PC-3 (cell line): Measurements from ENCODE around the gene C1QL1. TPM values are rescaled to one million over a fixed set of nuclear protein-coding genes. Genes with fewer than 3 reads are reported as not detected.

Experiments
- ATAC-seq: fragments of 200-7000 bp; cut with Tn5 transposase; 2 replicates; pipeline ENCODE4 v1.9.1; 2020; ENCODE audit warnings: mild to moderate bottlenecking, moderate library complexity
- BruUV-seq: library from RNA; stranded (reverse); fragments of 400-500 nt; replicated peaks from 2 replicates; lab custom pipeline; 2021; lab: Mats Ljungman, UMichigan
- CTCF ChIA-PET: fragments of 300-600 bp; sonication (Branson Sonifier 250); formaldehyde crosslinking; loops from one replicate; lab custom pipeline; 2022; ENCODE audit warnings: antibody characterized with exemption; lab: Charles Lee
- POLR2A ChIA-PET: fragments of 300-600 bp; sonication (Branson Sonifier 250); formaldehyde crosslinking; loops from one replicate; lab custom pipeline; 2022; ENCODE audit warnings: antibody characterized with exemption; ENCODE audit not compliant: unreplicated experiment; lab: Charles Lee
- DNase-seq: peaks from one replicate; pipeline ENCODE4 v3.0.0-alpha.2; 2015
- H2AFZ ChIP-seq: fragments of 300-600 bp; sonication (generic); 2 replicates; pipeline ENCODE4 v1.6.0; 2016; ENCODE audit warnings: antibody characterized with exemption, low read length
- H3F3A ChIP-seq: fragments of 300-600 bp; sonication (generic); one replicate; pipeline ENCODE4 v1.6.0; 2017; ENCODE audit warnings: antibody characterized with exemption, low read length, control low read depth, mild to moderate bottlenecking; ENCODE audit not compliant: unreplicated experiment
- H3K27ac ChIP-seq: fragments of 300-600 bp; sonication (generic); 2 replicates; pipeline ENCODE4 v1.5.1; 2016; ENCODE audit warnings: mild to moderate bottlenecking, low read length
- H3K27me3 ChIP-seq: fragments of 300-600 bp; sonication (generic); 2 replicates; pipeline ENCODE4 v1.6.1; 2016; ENCODE audit warnings: low read length, mixed read lengths
- H3K36me3 ChIP-seq: fragments of 300-600 bp; sonication (generic); 2 replicates; pipeline ENCODE4 v1.6.1; 2016; ENCODE audit warnings: low read depth, mixed run types, low read length, mixed read lengths
- H3K4me1 ChIP-seq: fragments of 300-600 bp; sonication (generic); 2 replicates; pipeline ENCODE4 v1.5.1; 2016; ENCODE audit warnings: low read length; ENCODE audit not compliant: insufficient read depth
- H3K4me2 ChIP-seq: fragments of 300-600 bp; sonication (generic); 2 replicates; pipeline ENCODE4 v1.6.0; 2016; ENCODE audit warnings: low read length
- H3K4me3 ChIP-seq: fragments of 300-600 bp; sonication (generic); 2 replicates; pipeline ENCODE4 v1.5.1; 2016; ENCODE audit warnings: mild to moderate bottlenecking, low read length, mixed read lengths
- H3K79me2 ChIP-seq: fragments of 300-600 bp; sonication (generic); 2 replicates; pipeline ENCODE4 v1.6.1; 2017; ENCODE audit warnings: low read length, mixed read lengths
- H3K9ac ChIP-seq: fragments of 300-600 bp; sonication (generic); 2 replicates; pipeline ENCODE4 v1.6.0; 2016; ENCODE audit warnings: mild to moderate bottlenecking, low read length
- H3K9me2 ChIP-seq: fragments of 300-600 bp; sonication (generic); replicated peaks from 2 replicates; pipeline ENCODE4 v1.6.1; 2016; ENCODE audit warnings: mixed run types, low read length, mixed read lengths
- H3K9me3 ChIP-seq: fragments of 300-600 bp; sonication (generic); 2 replicates; pipeline ENCODE4 v1.6.1; 2016; ENCODE audit warnings: low read length, mixed read lengths
- H4K20me1 ChIP-seq: fragments of 300-600 bp; sonication (generic); 2 replicates; pipeline ENCODE4 v1.6.1; 2016; ENCODE audit warnings: low read length, mixed read lengths
- EZH2 ChIP-seq: fragments of 300-600 bp; sonication (generic); IDR thresholded peaks from one replicate; pipeline ENCODE4 v1.6.1; 2017; ENCODE audit warnings: antibody characterized with exemption, mild to moderate bottlenecking, low read length; ENCODE audit not compliant: unreplicated experiment
- EZH2phosphoT487 ChIP-seq: fragments of 300-600 bp; sonication (generic); IDR thresholded peaks from 2 replicates; pipeline ENCODE4 v1.6.1; 2018; ENCODE audit warnings: mild to moderate bottlenecking, antibody characterized with exemption, low read length, borderline replicate concordance
- intact Hi-C: fragments of 100-400 bp; cut with micrococcal nuclease; formaldehyde crosslinking; loops from 2 replicates; pipeline ENCODE4 v1.9.0; 2023
- total RNA-seq: library from RNA; depleted of rRNA; stranded (reverse); fragments of >200 nt; gene quantifications from 2 replicates; pipeline ENCODE4 v1.2.3, GENCODE V29; 2014
- TF ChIP-seq, protein P1 (sequence below): fragments of 300-600 bp; sonication (generic); conservative IDR thresholded peaks from 2 replicates; pipeline ENCODE4 v1.5.1; 2017; ENCODE audit warnings: antibody characterized with exemption, low read depth, mild to moderate bottlenecking, low read length

C1QL1 gene
- total RNA-seq, 1 experiment from 2014 or later, result 2.8 TPM

DNA sequence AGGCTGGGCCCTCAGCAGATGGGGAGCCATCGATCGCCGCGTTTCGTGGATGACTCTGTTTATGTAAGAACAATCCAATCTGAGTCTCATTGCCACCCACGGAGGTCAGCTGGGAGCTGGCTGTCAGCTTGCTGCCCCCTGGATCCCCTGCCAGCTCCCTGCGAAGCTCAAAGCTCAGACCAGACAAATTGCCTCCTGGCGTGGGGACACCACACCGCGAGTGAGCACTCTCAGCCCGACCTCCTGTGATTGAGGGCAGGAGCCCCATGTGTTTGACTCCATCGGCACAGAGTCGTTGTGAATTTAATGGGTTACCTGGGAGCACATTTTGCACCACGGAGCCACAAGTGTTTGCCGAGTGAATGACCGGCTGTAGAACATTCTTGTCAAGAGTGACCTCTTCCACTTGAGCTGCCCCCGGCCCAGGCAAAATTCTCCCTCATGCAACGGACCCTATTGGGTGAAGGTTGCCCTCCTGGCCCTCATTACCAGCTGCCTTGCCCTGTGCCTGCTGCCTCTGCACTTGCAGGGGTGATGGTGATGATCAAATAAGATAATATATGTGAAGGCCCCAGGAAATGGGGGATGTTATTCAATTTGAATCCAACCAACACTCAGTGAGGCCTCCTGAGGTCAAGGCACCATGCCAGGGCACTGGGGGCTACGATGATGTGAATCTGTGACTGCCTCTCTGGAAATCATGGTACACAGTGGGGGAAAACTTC lies 45.2 kb downstream of the C1QL1 start:
- POLR2A ChIA-PET, result interaction anchor here (0.5 to 0.7 kb wide), 4 partner anchors 18 to 240 kb away, joined by 3 to 18 read pairs (median 4); no protein-coding TSS in a partner anchor
- Histone ChIP-seq H4K20me1 (no peaks in the 10 kb centered on the region), H3K9me2 (no peaks in the 10 kb centered on the region), H3K27ac (no peak overlapping the region), H3F3A (peaks cover 7% of the 10 kb centered on the region), H3K36me3 (peaks cover 23% of the 10 kb centered on the region), H3K79me2 (no peaks in the 10 kb centered on the region), H3K27me3 (no peaks in the 10 kb centered on the region), H3K4me2 (no peak overlapping the region), H3K9ac (no peak overlapping the region), H2AFZ (no peak overlapping the region), H3K4me3 (no peak overlapping the region), H3K9me3 (no peaks in the 10 kb centered on the region), H3K4me1 (0 out of 2 replicates have a peak, but pooled peaks cover 3% of the 10 kb centered on the region)
- no TSS peak for BruUV-seq
- no peak for ATAC-seq
- intact Hi-C loops, result loop anchor here (5.0 kb wide), 1 partner anchor 209 kb away; the partner anchor contains the start of gene PLCD3
- no peak for DNase-seq
- TF ChIP-seq EZH2 (no peak), EZH2phosphoT487 (no peak)
- TF ChIP-seq, protein P1, sequence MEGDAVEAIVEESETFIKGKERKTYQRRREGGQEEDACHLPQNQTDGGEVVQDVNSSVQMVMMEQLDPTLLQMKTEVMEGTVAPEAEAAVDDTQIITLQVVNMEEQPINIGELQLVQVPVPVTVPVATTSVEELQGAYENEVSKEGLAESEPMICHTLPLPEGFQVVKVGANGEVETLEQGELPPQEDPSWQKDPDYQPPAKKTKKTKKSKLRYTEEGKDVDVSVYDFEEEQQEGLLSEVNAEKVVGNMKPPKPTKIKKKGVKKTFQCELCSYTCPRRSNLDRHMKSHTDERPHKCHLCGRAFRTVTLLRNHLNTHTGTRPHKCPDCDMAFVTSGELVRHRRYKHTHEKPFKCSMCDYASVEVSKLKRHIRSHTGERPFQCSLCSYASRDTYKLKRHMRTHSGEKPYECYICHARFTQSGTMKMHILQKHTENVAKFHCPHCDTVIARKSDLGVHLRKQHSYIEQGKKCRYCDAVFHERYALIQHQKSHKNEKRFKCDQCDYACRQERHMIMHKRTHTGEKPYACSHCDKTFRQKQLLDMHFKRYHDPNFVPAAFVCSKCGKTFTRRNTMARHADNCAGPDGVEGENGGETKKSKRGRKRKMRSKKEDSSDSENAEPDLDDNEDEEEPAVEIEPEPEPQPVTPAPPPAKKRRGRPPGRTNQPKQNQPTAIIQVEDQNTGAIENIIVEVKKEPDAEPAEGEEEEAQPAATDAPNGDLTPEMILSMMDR, result no peak
- CTCF ChIA-PET, result no interaction called here

GRCh38 chr17:44922136-44922535 lies 46.0 kb downstream of the C1QL1 start:
- H3K27me3 ChIP-seq, result no peaks in the 10 kb centered on the region
- ChIA-PET CTCF (interaction anchor here (0.7 to 2.7 kb wide), 2 partner anchors 55 to 99 kb away, joined by 6 to 45 read pairs; no protein-coding TSS in a partner anchor), POLR2A (interaction anchor here (0.6 kb wide), 1 partner anchor 103 kb away, joined by 3 read pairs; no protein-coding TSS in a partner anchor)
- peaks cover 16% of the 10 kb centered on the region; the same call in 1 of the 2 replicates for H3K36me3 ChIP-seq
- no peak overlapping the region for H3K27ac ChIP-seq
- peaks cover 9% of the 10 kb centered on the region for H3K4me1 ChIP-seq
- TF ChIP-seq EZH2phosphoT487 (no peak), EZH2 (no peak)
- TF ChIP-seq, protein P1, result no peak
- no peak overlapping the region for H3K9ac ChIP-seq
- H3K9me3 ChIP-seq, result no peaks in the 10 kb centered on the region
- peaks cover 7% of the 10 kb centered on the region for H3F3A ChIP-seq
- no peak for DNase-seq
- H4K20me1 ChIP-seq, result no peaks in the 10 kb centered on the region
- H2AFZ ChIP-seq, result no peak overlapping the region
- no peaks in the 10 kb centered on the region for H3K79me2 ChIP-seq
- no peak for ATAC-seq
- H3K9me2 ChIP-seq, result no peaks in the 10 kb centered on the region
- H3K4me2 ChIP-seq, result no peak overlapping the region
- intact Hi-C loops, result loop anchor here (5.0 kb wide), 1 partner anchor 210 kb away; the partner anchor contains the start of gene PLCD3
- BruUV-seq, result no TSS peak
- no peak overlapping the region for H3K4me3 ChIP-seq
